NK-92 treated with Interleukin-12 subunit alpha and Interleukin-12 subunit beta, amount 100 ng/mL, for 24 hours (cell line): Measurements from ENCODE around the gene RAMP2.
"Not testable (repeated sequence)": the region's sequence is repeated elsewhere in the genome, so short reads cannot be mapped to it uniquely, and the experiment has no call there.

Experiments
- DNase-seq: peaks from one replicate; lab custom pipeline; 2025; lab: John Stamatoyannopoulos, UW

RAMP2 gene

GRCh38 chr17:42769964-42770363 is 8.9 kb downstream of the RAMP2 start:
- not testable (repeated sequence) for DNase-seq

- DNase-seq = no peak
Measured at GRCh38 chr17:42772945-42773289, 11.9 kb downstream of the RAMP2 start.

- peak; percentile 56 for DNase-seq
Measured at GRCh38 chr17:42773290-42774035, 12.4 kb downstream of the RAMP2 start, which contains the start of gene VPS25. Gene VPS25 (plus strand): TSS chr17:42773449. CDS start chr17:42773476, 27 bp downstream.

GRCh38 chr17:42774066-42774745 is 13.2 kb downstream of the RAMP2 start:
- DNase-seq = no peak

GRCh38 chr17:42775534-42776098 is 14.6 kb downstream of the RAMP2 start:
- DNase-seq = no peak

GRCh38 chr17:42778570-42778969 is 17.5 kb downstream of the RAMP2 start:
- DNase-seq = no peak

GRCh38 chr17:42779304-42779935 is 18.4 kb downstream of the RAMP2 start:
- no peak for DNase-seq

GRCh38 chr17:42779936-42780850 is 19.2 kb downstream of the RAMP2 start, which contains the start of gene WNK4:
Gene WNK4 (plus strand): TSS chr17:42780610. CDS start chr17:42780699, 89 bp downstream.
- no peak for DNase-seq

GRCh38 chr17:42780851-42781638 is 20.0 kb downstream of the RAMP2 start:
- no peak for DNase-seq

GRCh38 chr17:42781639-42782165 is 20.7 kb downstream of the RAMP2 start:
- DNase-seq = no peak

GRCh38 chr17:42782166-42783061 is 21.4 kb downstream of the RAMP2 start:
- no peak for DNase-seq

- no peak for DNase-seq
Measured at GRCh38 chr17:42783062-42783790, 22.2 kb downstream of the RAMP2 start.

- DNase-seq = no peak
Measured at GRCh38 chr17:42783791-42784138, 22.7 kb downstream of the RAMP2 start.

GRCh38 chr17:42784409-42784808 is 23.4 kb downstream of the RAMP2 start:
- DNase-seq = no peak

- DNase-seq = no peak
Measured at GRCh38 chr17:42784811-42785592, 24.0 kb downstream of the RAMP2 start.

- no peak for DNase-seq
Measured at GRCh38 chr17:42787266-42787665, 26.2 kb downstream of the RAMP2 start.

GRCh38 chr17:42791948-42792347 is 30.9 kb downstream of the RAMP2 start:
- DNase-seq = no peak

GRCh38 chr17:42792545-42792944 is 31.5 kb downstream of the RAMP2 start:
- no peak for DNase-seq
